PC-9 (cell line): Measurements from ENCODE around the gene ERBB4. TPM values are rescaled to one million over a fixed set of nuclear protein-coding genes. Genes with fewer than 3 reads are reported as not detected.

Experiments
- BruUV-seq: library from RNA; stranded (reverse); fragments of 400-500 nt; replicated peaks from 2 replicates; lab custom pipeline; 2021; lab: Mats Ljungman, UMichigan
- CTCF ChIA-PET: fragments of 300-600 bp; sonication (Branson Sonifier 250); formaldehyde crosslinking; loops from one replicate; lab custom pipeline; 2022; ENCODE audit warnings: antibody characterized with exemption; lab: Charles Lee
- POLR2A ChIA-PET: fragments of 300-600 bp; sonication (Branson Sonifier 250); formaldehyde crosslinking; loops from one replicate; lab custom pipeline; 2022; ENCODE audit warnings: antibody characterized with exemption; ENCODE audit not compliant: unreplicated experiment; lab: Charles Lee
- DNase-seq, 2 experiments: peaks; one replicate each; pipeline versions ENCODE4 v3.0.0 to v3.0.0-alpha.2; 2015 to 2022; ENCODE audit warnings: mixed read lengths in 1 of 2
- H2AFZ ChIP-seq: fragments of 200-600 bp; sonication (generic); 2 replicates; pipeline ENCODE4 v1.8.1; 2017; ENCODE audit warnings: antibody characterized with exemption
- H3F3A ChIP-seq: fragments of 200-600 bp; sonication (generic); 2 replicates; pipeline ENCODE4 v1.8.1; 2017; ENCODE audit warnings: antibody characterized with exemption, mild to moderate bottlenecking, low read depth; ENCODE audit not compliant: insufficient read depth
- H3K27ac ChIP-seq: fragments of 200-600 bp; sonication (generic); 2 replicates; pipeline ENCODE4 v1.6.1; 2016; ENCODE audit warnings: mixed run types
- H3K27me3 ChIP-seq: fragments of 200-600 bp; sonication (generic); 2 replicates; pipeline ENCODE4 v1.6.1; 2016; ENCODE audit warnings: low read depth, mixed run types; ENCODE audit not compliant: insufficient read depth
- H3K36me3 ChIP-seq: fragments of 200-600 bp; sonication (generic); 2 replicates; pipeline ENCODE4 v1.6.1; 2016; ENCODE audit warnings: low read depth, mixed run types
- H3K4me1 ChIP-seq: fragments of 200-600 bp; sonication (generic); replicated peaks from 2 replicates; pipeline ENCODE4 v1.6.1; 2016; ENCODE audit warnings: mixed run types; ENCODE audit not compliant: insufficient read depth
- H3K4me2 ChIP-seq: fragments of 200-600 bp; sonication (generic); 2 replicates; pipeline ENCODE4 v1.6.1; 2017; ENCODE audit warnings: mixed run types
- H3K4me3 ChIP-seq: fragments of 200-600 bp; sonication (generic); 2 replicates; pipeline ENCODE4 v1.6.1; 2016; ENCODE audit warnings: mixed run types
- H3K79me2 ChIP-seq: fragments of 200-600 bp; sonication (generic); 2 replicates; pipeline ENCODE4 v1.6.1; 2017; ENCODE audit warnings: low read depth, mixed run types
- H3K9me2 ChIP-seq: fragments of 200-600 bp; sonication (generic); 2 replicates; pipeline ENCODE4 v1.8.1; 2017; ENCODE audit warnings: mild to moderate bottlenecking; ENCODE audit not compliant: insufficient read depth
- H3K9me3 ChIP-seq: fragments of 200-600 bp; sonication (generic); 2 replicates; pipeline ENCODE4 v1.8.1; 2016; ENCODE audit warnings: low read depth; ENCODE audit not compliant: insufficient read depth
- H4K20me1 ChIP-seq: fragments of 200-600 bp; sonication (generic); 2 replicates; pipeline ENCODE4 v1.8.1; 2017; ENCODE audit not compliant: insufficient read depth
- CTCF ChIP-seq: fragments of 200-600 bp; sonication (generic); conservative IDR thresholded peaks from 2 replicates; pipeline ENCODE4 v1.6.1; 2017; ENCODE audit warnings: mixed run types, antibody characterized with exemption, mild to moderate bottlenecking, moderate library complexity
- EZH2 ChIP-seq: fragments of 200-600 bp; sonication (generic); IDR thresholded peaks from 2 replicates; pipeline ENCODE4 v1.8.0; 2017; ENCODE audit warnings: antibody characterized with exemption, low read depth
- intact Hi-C: fragments of 100-400 bp; cut with micrococcal nuclease; formaldehyde crosslinking; loops from one replicate; pipeline ENCODE4 v1.10.0; 2022; ENCODE audit not compliant: unreplicated experiment
- total RNA-seq: library from RNA; stranded (reverse); gene quantifications from 2 replicates; pipeline ENCODE4 v1.2.3, GENCODE V29; 2021

The ERBB4 gene
- total RNA-seq, 1 experiment from 2014 or later, result not detected

- H3K36me3 ChIP-seq, result no peaks in the 10 kb centered on the region
- H3K9me2 ChIP-seq, result no peaks in the 10 kb centered on the region
- no peak for DNase-seq
- H3K27me3 ChIP-seq, result no peaks in the 10 kb centered on the region
- POLR2A ChIA-PET, result no interaction called here
- intact Hi-C loops, result no loop called here
- TF ChIP-seq EZH2 (no peak), CTCF (no peak)
- H3K27ac ChIP-seq, result no peak overlapping the region
- CTCF ChIA-PET, result no interaction called here
- H3F3A ChIP-seq, result no peaks in the 10 kb centered on the region
- H3K4me2 ChIP-seq, result no peak overlapping the region
- no peaks in the 10 kb centered on the region for H3K79me2 ChIP-seq
- no peak overlapping the region for H2AFZ ChIP-seq
- H3K9me3 ChIP-seq, result no peaks in the 10 kb centered on the region
- no peaks in the 10 kb centered on the region for H3K4me1 ChIP-seq
- no TSS peak for BruUV-seq
- no peak overlapping the region for H3K4me3 ChIP-seq
- H4K20me1 ChIP-seq, result no peaks in the 10 kb centered on the region
These were observed 496.0 kb downstream of the ERBB4 start for GRCh38 chr2:212042562-212042961.

- CTCF ChIA-PET, result no interaction called here
- no peaks in the 10 kb centered on the region for H3K27me3 ChIP-seq
- H3K79me2 ChIP-seq, result no peaks in the 10 kb centered on the region
- 0 out of 2 replicates have a peak overlapping the region, but pooled peaks have one; percentile 22 for H2AFZ ChIP-seq
- H4K20me1 ChIP-seq, result no peaks in the 10 kb centered on the region
- DNase-seq, result no peak
- POLR2A ChIA-PET, result no interaction called here
- H3F3A ChIP-seq, result no peaks in the 10 kb centered on the region
- H3K9me3 ChIP-seq, result no peaks in the 10 kb centered on the region
- no peaks in the 10 kb centered on the region for H3K36me3 ChIP-seq
- no TSS peak for BruUV-seq
- H3K27ac ChIP-seq, result no peak overlapping the region
- intact Hi-C loops, result no loop called here
- no peak overlapping the region for H3K4me3 ChIP-seq
- TF ChIP-seq EZH2 (no peak), CTCF (no peak)
- no peaks in the 10 kb centered on the region for H3K9me2 ChIP-seq
- H3K4me2 ChIP-seq, result no peak overlapping the region
- no peaks in the 10 kb centered on the region for H3K4me1 ChIP-seq
These were observed 501.5 kb downstream of the ERBB4 start for GRCh38 chr2:212037062-212037461.

- no TSS peak for BruUV-seq
- H3F3A ChIP-seq, result no peaks in the 10 kb centered on the region
- H3K36me3 ChIP-seq, result no peaks in the 10 kb centered on the region
- ChIA-PET CTCF (no interaction called here), POLR2A (no interaction called here)
- no peak for DNase-seq
- no peaks in the 10 kb centered on the region for H3K4me1 ChIP-seq
- H2AFZ ChIP-seq, result no peak overlapping the region
- no peaks in the 10 kb centered on the region for H3K27me3 ChIP-seq
- intact Hi-C loops, result no loop called here
- H3K9me3 ChIP-seq, result no peaks in the 10 kb centered on the region
- no peaks in the 10 kb centered on the region for H4K20me1 ChIP-seq
- no peaks in the 10 kb centered on the region for H3K79me2 ChIP-seq
- no peak overlapping the region for H3K4me2 ChIP-seq
- no peak for TF ChIP-seq CTCF
- no peak for TF ChIP-seq EZH2
- no peak overlapping the region for H3K4me3 ChIP-seq
- H3K27ac ChIP-seq, result no peak overlapping the region
- H3K9me2 ChIP-seq, result no peaks in the 10 kb centered on the region
These were observed 503.6 kb downstream of the ERBB4 start for GRCh38 chr2:212034841-212035585.
